NCI-H345 treated with DMSO at 0.1 percent for 48 hours (cell line): Measurements from ENCODE around the gene CHPF.

ENCODE experiments used
- DNase-seq: peaks from one replicate; lab custom pipeline; 2025; ENCODE audit not compliant: unreplicated experiment; lab: John Stamatoyannopoulos, UW

Gene CHPF

DNA sequence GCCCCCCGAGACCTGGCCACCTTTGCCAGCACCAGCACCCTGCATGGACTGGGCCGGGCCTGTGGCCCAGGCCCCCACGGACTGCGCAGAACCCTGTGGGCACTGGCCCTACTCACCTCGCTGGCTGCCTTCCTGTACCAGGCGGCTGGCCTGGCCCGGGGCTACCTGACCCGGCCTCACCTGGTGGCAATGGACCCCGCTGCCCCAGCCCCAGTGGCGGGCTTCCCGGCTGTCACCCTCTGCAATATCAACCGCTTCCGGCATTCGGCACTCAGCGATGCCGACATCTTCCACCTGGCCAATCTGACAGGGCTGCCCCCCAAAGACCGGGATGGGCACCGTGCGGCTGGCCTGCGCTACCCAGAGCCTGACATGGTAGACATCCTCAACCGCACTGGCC lies 28.8 kb downstream of the CHPF start:
- DNase-seq = no peak

DNA sequence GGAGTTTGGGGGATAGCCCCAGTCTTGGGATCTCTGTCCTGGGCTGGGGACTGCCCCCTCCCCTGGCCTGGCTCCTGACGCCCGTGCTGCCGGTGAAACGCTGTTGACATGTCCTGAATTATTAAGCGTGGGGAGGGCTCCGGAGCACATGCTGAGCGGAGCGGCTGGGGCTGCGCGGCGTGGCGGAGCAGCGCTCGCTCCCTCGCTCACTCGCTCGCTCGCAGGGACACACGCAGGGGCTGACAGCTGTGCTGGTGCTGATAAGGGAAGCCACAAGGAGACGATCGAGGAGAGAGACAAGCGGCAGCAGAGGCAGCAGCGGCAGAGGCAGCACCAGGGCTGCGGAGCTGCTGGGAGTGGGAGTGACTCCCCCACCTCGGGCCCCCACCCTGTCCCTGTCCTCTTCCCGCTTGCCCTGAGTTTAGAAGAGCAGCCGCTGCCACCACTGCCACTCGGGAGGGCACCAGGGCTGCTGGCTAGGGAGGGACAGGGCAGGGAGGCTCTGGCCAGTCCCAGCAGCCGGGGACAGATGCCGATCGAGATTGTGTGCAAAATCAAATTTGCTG lies 29.3 kb downstream of the CHPF start, which contains the start of gene ASIC4:
TSS of gene ASIC4 (plus strand) at position 287 of the 566 bp plus-strand sequence. CDS start at position 530, 243 bp downstream.
- DNase-seq = no peak

DNA sequence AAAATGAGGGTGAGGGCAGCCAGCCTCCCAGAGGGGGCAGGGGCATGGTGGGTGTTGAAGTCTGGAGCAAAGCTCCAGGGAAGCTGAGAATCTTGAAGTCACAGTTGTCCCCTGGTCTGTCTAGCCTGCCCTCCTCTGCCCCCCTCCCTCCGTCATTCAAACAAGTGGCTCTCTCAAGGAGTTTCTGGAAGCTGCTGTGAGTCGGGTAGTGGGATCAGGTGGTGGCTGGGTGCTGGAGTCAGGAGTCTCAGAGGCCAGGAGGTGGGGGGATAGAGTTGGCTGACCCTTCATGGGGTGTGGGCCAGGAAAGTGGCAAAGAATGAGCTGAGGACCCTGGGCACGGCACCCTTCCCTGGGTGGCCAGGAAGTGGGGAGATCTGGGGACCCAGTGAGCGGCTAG lies 29.8 kb downstream of the CHPF start:
- no peak for DNase-seq

GRCh38 chr2:219512524-219513216 lies 30.9 kb downstream of the CHPF start:
- DNase-seq = no peak

- no peak for DNase-seq
Observed at GRCh38 chr2:219511547-219512325, 31.9 kb downstream of the CHPF start.

DNA sequence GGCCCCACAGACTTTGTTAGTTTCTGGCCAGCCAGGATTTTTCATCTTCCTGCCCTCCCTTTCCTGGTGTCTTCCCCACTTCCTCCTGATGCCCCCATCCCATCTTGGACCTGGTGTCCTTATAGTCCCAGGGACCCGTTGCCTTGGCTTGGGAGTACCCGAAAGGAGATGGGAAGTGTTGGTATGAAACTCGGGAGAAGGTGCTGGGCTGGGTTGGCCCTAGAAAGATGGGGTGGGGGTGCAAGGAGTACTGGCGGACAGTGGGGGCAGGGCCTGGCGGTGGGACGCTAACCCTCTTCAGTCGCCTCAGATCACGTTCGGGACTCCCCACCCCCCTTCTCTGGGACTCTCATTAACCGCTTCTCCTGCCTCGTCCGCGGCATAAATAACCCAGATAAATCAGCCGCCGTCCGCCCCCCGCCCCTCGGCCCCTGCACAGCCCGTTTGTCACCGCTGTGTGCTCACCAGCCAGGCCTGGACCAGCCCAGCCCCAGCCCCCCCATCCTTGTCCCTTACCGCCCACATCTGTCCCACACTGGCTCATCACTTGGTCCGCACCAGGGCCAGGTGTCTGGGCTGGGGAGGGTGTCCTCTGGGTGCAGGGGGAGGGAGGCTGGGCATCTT lies 33.0 kb downstream of the CHPF start:
- no peak for DNase-seq

GRCh38 chr2:219509780-219510511 lies 33.7 kb downstream of the CHPF start:
- DNase-seq = no peak

DNA sequence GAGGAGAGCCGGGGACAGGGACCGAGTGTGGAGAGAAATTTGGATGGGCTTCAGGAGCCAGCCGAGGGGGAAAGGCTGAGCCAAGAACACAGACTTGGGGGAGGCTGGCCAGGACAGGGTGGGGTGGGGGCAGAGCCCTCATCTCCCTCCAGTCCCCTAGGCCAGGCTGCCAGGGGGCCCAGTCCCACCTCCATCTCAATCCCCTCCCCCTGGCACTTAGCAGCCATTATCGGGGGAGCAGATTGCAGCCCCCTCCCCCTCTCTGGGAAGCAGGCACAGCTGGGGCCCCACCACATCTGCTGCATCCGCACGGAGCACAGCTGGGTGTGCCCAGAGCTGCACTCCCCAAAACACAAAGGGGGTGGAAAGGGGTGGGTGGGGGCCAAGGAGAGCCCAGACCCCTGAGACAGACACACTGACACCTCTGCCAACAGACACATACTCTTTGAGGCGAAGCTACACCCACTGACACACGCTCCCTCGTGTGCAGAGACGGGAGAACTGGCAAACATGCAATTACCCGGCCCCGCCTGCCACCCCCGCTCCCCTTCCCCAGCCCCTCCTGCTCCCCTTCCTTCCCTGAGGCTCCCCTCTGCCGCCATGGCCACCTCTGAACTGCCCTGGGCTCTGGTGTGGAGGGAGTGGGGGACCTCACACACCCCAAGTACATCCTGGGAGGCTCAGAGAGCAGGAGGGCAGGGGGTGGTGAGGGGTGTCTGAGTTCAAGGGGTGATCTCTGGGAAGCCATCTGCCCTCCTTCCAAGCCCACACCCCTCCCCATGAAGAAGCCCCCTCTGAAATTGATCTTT lies 34.4 kb downstream of the CHPF start:
- no peak for DNase-seq

DNA sequence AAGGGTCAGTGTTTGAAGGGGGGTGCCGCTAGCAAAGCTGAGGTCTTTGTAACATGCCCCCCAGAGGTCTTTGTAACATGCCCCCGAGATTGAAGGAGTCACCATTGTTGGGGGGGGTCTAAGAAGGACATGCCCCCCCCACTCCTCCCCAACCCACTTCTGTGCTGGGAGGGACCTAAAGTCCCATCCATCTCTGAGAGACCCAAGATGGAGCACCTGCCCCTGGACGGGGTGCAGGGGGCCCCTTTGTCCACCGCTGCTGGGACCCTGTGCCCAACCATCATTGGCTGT lies 35.2 kb downstream of the CHPF start:
- DNase-seq = no peak

GRCh38 chr2:219507581-219508443 lies 35.8 kb downstream of the CHPF start:
- no peak for DNase-seq

GRCh38 chr2:219506802-219507526 lies 36.6 kb downstream of the CHPF start:
- DNase-seq = no peak

DNA sequence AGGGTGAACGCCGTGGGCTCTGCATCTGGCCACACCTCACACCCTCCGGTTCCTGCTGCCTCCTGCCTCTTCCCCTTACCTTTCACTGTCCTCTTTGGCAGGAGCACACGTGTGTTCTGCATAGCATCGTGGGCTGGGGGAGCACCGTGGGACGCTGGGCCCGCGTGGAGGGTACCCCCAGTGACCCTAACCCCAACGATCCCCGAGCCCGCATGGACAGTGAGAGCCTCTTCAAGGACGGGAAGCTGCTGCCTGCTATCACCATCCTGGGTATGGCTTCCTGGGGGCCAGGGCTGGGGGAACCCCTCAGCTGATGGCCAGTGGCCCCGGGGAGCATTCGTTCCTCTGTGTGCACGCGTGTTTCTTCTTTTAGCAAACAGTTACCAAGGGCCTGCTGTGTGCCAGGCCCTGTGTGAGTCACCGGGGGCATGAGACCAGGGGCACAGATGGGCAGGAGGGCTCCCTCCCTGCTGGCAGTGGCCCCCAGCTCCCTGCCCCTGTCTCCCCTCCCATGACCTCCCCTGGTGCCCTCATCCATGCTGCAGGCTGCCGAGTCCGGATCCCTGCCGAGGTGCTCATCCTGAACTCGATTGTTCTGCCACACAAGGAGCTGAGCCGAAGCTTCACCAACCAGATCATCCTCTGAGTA lies 37.3 kb downstream of the CHPF start:
- DNase-seq = no peak

DNA sequence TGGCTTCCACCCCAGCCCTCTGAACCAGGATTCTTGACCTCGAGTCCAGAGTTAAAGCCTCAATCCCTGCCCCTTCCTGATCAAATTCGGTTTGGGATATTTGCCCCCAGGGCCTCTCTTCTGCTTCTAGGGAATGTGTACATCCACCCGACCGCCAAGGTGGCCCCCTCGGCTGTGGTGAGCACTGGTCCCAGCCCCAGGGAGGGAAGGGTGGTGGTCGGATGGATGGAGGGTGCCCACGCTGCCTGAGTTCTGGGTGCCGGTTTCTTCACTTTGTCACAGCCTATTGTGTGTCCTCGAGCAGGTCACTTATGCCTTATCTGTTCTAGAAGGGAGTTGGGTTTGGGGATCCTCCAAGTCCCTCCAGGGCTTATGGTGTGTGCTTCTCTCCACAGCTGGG lies 38.0 kb downstream of the CHPF start:
- DNase-seq = no peak

DNA sequence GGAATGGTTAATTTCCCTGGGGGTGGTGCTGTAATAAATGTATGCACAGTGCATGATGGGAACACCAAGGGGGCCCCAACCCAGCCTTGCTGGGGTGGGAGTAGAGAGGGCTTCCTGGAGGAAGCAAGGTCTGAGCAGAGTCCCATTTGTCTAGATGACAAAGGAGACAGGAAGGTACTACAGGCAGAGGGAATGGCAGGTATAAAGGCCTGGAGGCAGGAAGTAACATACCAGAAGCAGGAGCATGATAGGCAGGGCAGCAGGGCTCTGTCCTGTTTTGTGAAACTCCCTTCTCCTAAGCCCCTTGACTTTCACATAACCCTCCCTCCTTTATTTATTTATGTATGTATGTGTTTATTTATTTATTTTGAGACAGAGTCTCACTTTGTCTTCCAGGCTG lies 41.0 kb downstream of the CHPF start:
- no peak for DNase-seq

DNA sequence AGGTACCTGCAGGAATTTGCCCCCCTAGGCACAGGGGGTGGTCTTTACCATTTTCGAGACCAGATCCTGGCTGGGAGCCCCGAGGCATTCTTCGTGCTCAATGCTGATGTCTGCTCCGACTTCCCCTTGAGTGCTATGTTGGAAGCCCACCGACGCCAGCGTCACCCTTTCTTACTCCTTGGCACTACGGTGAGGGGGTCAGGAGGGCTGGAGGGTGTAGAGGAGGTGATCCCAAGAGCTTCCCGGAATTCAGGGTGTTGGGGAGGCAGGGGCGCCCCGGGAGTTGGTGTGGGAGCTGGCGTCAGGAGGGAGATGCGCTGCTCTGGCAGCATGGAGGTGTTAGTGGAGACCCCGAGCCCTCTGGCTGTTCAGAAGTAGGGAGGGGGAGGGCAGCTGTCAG lies 41.8 kb downstream of the CHPF start:
- no peak for DNase-seq

DNA sequence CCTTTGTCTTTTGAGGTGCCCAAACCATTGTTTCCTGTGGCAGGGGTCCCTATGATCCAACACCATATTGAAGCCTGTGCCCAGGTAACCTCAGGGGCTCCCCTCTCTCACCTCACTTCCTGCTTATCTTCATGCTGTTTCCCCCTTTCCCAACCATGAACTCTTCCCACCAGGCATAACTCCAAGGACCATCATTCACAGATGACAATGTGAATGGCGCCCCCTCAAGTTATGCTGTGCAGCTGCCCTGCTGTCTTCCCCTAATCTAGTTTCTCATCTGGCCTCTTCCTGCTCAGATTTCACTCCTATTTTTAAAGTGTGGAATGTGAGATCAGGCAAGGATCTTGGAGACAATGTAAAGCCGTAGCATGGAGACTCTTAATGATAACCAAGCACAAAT lies 43.5 kb downstream of the CHPF start:
- no peak for DNase-seq

GRCh38 chr2:219499555-219499954 lies 44.1 kb downstream of the CHPF start:
- DNase-seq = no peak

- no peak for DNase-seq
Observed at GRCh38 chr2:219499058-219499307, 44.6 kb downstream of the CHPF start.
